Astrocyte (in vitro differentiated cells and primary cell): ENCODE measurements around the gene CREB5.

Source experiments
- EZH2 ChIP-seq: IDR thresholded peaks from 2 replicates; pipeline ENCODE4 v1.6.1; 2012; ENCODE audit warnings: mild to moderate bottlenecking, low read length, inconsistent platforms; ENCODE audit not compliant: insufficient read depth
- TF ChIP-seq, protein P1 (sequence below): IDR thresholded peaks from 2 replicates; pipeline ENCODE4 v1.5.1; 2011; ENCODE audit warnings: low read depth, mild to moderate bottlenecking, inconsistent platforms, low read length, moderate library complexity; ENCODE audit not compliant: insufficient read depth

DNA sequence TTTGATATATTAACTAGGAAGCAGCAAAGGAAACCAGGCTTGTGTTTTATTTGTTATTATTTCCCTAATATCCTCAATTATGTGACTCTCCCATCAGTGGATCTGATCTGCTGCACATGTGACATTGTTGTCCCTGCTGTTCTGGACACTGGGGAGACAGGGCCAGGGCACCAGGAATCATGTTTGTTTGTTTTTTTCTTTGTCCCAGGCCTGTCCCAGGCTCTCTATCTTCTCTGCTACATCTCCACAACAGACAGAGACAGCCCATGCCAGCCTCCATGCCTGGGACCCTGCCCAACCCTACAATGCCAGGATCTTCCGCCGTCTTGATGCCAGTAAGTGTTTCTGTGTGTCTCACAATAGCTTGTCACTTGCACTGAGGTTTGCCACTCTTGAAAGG, 306.2 kb downstream of the CREB5 start:
- TF ChIP-seq, protein P1, sequence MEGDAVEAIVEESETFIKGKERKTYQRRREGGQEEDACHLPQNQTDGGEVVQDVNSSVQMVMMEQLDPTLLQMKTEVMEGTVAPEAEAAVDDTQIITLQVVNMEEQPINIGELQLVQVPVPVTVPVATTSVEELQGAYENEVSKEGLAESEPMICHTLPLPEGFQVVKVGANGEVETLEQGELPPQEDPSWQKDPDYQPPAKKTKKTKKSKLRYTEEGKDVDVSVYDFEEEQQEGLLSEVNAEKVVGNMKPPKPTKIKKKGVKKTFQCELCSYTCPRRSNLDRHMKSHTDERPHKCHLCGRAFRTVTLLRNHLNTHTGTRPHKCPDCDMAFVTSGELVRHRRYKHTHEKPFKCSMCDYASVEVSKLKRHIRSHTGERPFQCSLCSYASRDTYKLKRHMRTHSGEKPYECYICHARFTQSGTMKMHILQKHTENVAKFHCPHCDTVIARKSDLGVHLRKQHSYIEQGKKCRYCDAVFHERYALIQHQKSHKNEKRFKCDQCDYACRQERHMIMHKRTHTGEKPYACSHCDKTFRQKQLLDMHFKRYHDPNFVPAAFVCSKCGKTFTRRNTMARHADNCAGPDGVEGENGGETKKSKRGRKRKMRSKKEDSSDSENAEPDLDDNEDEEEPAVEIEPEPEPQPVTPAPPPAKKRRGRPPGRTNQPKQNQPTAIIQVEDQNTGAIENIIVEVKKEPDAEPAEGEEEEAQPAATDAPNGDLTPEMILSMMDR, result no peak
- no peak for TF ChIP-seq EZH2
